Measurements from ENCODE around the gene TRIM7. TPM values are rescaled to one million over a fixed set of nuclear protein-coding genes. Genes with fewer than 3 reads are reported as not detected.

Gene TRIM7
- total and polyA plus RNA-seq, 2 donors (not counting 1 experiment from before 2014, with no cell fraction given) = 4.7 to 7.3 TPM

DNA sequence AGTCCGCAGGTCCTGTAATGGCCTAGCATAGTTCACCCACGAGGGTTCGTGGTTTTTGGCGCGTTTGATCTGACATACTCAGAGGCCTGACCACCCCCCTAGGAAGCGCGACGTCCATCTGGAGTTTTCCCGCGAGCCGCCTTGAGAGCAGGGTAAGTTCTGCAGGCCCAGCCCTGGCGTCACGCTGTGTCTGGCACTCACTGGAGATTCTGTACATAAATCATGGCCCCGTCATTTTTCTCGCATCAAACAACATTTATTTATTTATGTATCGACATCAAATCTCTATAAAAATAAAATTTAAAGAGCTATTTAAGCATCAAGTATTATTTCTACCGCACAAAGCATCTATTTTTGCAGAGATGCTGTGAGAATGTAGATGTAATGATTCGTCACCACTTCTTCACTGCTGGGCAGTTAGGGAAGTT lies 17.6 kb upstream of the TRIM7 start:
- Histone ChIP-seq H3K79me2 (ENCODE audit: control insufficient read depth, insufficient read depth, low read length) (peaks cover 20% of the 10 kb centered on the region), H3K27ac (ENCODE audit: insufficient read depth, low read length) (peak overlapping the region; percentile 86), H2AFZ (ENCODE audit: low read length) (peak overlapping the region; percentile 15), H3K4me3 (replicated peaks in 1 of 4; ENCODE audit: control extremely low read depth in 1 of 4, insufficient read depth in 1 of 4, low read depth in 3 of 4, low read length in 4 of 4) (peak overlapping the region; percentile 75 to 88 (median 85)), H3K36me3 (ENCODE audit: control insufficient read depth, insufficient read depth, low read length) (no peaks in the 10 kb centered on the region), H4K20me1 (ENCODE audit: control insufficient read depth, extremely low read depth, insufficient read depth, low read length) (no peaks in the 10 kb centered on the region), H3K9me3 (ENCODE audit: control insufficient read depth, insufficient read depth, low read depth, low read length) (no peaks in the 10 kb centered on the region), H3K9ac (ENCODE audit: insufficient read depth, low read length) (peak overlapping the region; percentile 60), H3K27me3 (ENCODE audit: control insufficient read depth, insufficient read depth, low read length) (no peaks in the 10 kb centered on the region), H3K4me1 (ENCODE audit: control insufficient read depth, extremely low read depth, insufficient read depth, low read length) (peaks cover 8% of the 10 kb centered on the region), H3K4me2 (ENCODE audit: extremely low read depth, insufficient read depth, low read length) (peak overlapping the region; percentile 74)
- DNase-seq (ENCODE audit: low read depth in 2 of 2) = peak in 1 of 2 donors; percentile 73
- TF ChIP-seq EZH2 (IDR thresholded peaks at IDR 0.05; ENCODE audit: low read length, missing control alignments) = no peak
- TF ChIP-seq, protein P1, sequence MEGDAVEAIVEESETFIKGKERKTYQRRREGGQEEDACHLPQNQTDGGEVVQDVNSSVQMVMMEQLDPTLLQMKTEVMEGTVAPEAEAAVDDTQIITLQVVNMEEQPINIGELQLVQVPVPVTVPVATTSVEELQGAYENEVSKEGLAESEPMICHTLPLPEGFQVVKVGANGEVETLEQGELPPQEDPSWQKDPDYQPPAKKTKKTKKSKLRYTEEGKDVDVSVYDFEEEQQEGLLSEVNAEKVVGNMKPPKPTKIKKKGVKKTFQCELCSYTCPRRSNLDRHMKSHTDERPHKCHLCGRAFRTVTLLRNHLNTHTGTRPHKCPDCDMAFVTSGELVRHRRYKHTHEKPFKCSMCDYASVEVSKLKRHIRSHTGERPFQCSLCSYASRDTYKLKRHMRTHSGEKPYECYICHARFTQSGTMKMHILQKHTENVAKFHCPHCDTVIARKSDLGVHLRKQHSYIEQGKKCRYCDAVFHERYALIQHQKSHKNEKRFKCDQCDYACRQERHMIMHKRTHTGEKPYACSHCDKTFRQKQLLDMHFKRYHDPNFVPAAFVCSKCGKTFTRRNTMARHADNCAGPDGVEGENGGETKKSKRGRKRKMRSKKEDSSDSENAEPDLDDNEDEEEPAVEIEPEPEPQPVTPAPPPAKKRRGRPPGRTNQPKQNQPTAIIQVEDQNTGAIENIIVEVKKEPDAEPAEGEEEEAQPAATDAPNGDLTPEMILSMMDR (conservative IDR thresholded peaks at IDR 0.05 in 1 of 2, IDR thresholded peaks at IDR 0.05 in 1 of 2; ENCODE audit: low read depth in 1 of 2, low read length in 2 of 2) = no peak

DNA sequence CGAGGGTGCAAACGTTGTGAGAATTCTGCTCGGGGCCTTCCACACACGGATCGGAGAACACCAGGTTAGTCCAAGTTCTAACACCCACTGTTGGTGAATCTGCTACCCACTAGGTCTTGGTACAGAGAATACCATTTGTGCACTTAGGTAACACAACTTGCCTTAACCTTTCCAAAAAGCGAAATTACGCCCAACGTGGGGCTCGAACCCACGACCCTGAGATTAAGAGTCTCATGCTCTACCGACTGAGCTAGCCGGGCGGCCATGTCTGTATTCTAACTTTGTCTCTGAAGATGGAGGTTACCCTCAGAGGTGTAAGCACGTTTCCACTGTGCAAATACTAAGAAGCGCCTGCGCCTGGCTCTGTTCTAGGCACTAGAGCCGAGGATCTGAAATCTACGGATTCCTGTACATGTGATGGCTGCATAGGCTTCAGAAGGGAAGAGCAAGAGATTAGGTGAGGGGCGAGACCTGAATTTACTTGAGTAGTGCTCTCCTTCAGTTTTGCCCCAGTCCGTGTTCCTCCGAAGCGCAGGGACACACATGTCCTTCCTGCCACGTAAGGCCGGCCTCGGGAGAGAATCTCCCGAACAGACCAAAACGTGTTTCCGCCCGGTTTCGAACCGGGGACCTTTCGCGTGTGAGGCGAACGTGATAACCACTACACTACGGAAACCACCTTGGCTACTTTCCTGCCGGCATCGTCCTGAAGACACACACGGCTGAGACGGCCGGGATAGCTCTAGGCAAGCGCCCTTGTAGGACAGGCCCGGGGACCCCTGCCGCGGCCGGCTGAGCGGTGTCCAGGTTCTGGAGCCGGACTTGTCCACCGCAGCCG lies 17.0 kb upstream of the TRIM7 start:
- peak; percentile 93 to 98 for DNase-seq (ENCODE audit: low read depth in 2 of 2)
- Histone ChIP-seq H3K4me2 (ENCODE audit: extremely low read depth, insufficient read depth, low read length) (peak overlapping the region; percentile 74), H3K36me3 (ENCODE audit: control insufficient read depth, insufficient read depth, low read length) (no peaks in the 10 kb centered on the region), H3K4me3 (replicated peaks in 1 of 4; ENCODE audit: control extremely low read depth in 1 of 4, insufficient read depth in 1 of 4, low read depth in 3 of 4, low read length in 4 of 4) (peak overlapping the region; percentile 75 to 88 (median 85)), H3K4me1 (ENCODE audit: control insufficient read depth, extremely low read depth, insufficient read depth, low read length) (peaks cover 11% of the 10 kb centered on the region), H2AFZ (ENCODE audit: low read length) (peak overlapping the region; percentile 15), H3K9ac (ENCODE audit: insufficient read depth, low read length) (peak overlapping the region; percentile 60), H3K27ac (ENCODE audit: insufficient read depth, low read length) (peak overlapping the region; percentile 86), H4K20me1 (ENCODE audit: control insufficient read depth, extremely low read depth, insufficient read depth, low read length) (no peaks in the 10 kb centered on the region), H3K79me2 (ENCODE audit: control insufficient read depth, insufficient read depth, low read length) (peaks cover 20% of the 10 kb centered on the region), H3K27me3 (ENCODE audit: control insufficient read depth, insufficient read depth, low read length) (no peaks in the 10 kb centered on the region), H3K9me3 (ENCODE audit: control insufficient read depth, insufficient read depth, low read depth, low read length) (no peaks in the 10 kb centered on the region)
- TF ChIP-seq, protein P1 (conservative IDR thresholded peaks at IDR 0.05 in 1 of 2, IDR thresholded peaks at IDR 0.05 in 1 of 2; ENCODE audit: low read depth in 1 of 2, low read length in 2 of 2) = no peak
- no peak for TF ChIP-seq EZH2 (IDR thresholded peaks at IDR 0.05; ENCODE audit: low read length, missing control alignments)

DNA sequence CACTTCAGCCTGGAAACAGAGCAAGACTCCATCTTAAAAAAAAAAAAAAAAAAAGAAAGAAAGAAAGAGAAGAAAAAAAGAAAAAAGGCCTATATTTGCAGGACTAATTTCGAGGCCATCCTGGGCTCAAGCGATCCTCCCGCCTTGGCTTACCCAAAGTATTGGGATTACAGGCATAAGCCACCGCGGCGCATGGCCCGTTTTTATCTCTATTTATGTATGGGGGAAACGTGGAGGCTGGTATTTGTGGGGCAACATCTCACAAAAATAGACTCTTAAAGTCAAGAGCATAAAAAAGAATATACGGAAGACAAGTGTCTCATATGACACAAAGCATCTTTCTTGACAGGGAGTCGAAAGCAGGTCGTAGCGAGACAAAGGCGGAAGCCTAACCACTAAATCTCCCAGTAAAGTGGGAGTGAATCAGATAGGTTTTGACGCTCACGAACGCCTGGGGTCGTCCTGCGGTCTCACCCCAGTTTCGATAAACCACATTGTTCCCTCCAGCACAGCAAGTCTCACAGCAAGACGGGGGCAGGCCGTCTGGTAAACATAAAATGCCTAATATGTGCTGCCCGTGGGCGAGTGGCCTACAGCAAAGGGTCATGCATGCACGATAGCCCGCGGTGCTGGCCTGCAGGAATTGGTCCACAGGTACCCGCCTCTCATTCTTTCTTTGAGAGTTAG lies 16.3 kb upstream of the TRIM7 start:
- no peaks in the 10 kb centered on the region for H3K9me3 ChIP-seq (ENCODE audit: control insufficient read depth, insufficient read depth, low read depth, low read length)
- no peak overlapping the region for H3K27ac ChIP-seq (ENCODE audit: insufficient read depth, low read length)
- H3K4me2 ChIP-seq (ENCODE audit: extremely low read depth, insufficient read depth, low read length) = no peak overlapping the region
- no peaks in the 10 kb centered on the region for H3K27me3 ChIP-seq (ENCODE audit: control insufficient read depth, insufficient read depth, low read length)
- H3K9ac ChIP-seq (ENCODE audit: insufficient read depth, low read length) = no peak overlapping the region
- TF ChIP-seq, protein P1 (conservative IDR thresholded peaks at IDR 0.05 in 1 of 2, IDR thresholded peaks at IDR 0.05 in 1 of 2; ENCODE audit: low read depth in 1 of 2, low read length in 2 of 2) = no peak
- no peak for TF ChIP-seq EZH2 (IDR thresholded peaks at IDR 0.05; ENCODE audit: low read length, missing control alignments)
- H2AFZ ChIP-seq (ENCODE audit: low read length) = no peak overlapping the region
- H3K4me3 ChIP-seq (replicated peaks in 1 of 4; ENCODE audit: control extremely low read depth in 1 of 4, insufficient read depth in 1 of 4, low read depth in 3 of 4, low read length in 4 of 4) = peak overlapping the region in 1 of 4 experiments; percentile 46
- no peak for DNase-seq (ENCODE audit: low read depth in 2 of 2)
- H3K4me1 ChIP-seq (ENCODE audit: control insufficient read depth, extremely low read depth, insufficient read depth, low read length) = peaks cover 11% of the 10 kb centered on the region
- H3K36me3 ChIP-seq (ENCODE audit: control insufficient read depth, insufficient read depth, low read length) = no peaks in the 10 kb centered on the region
- H3K79me2 ChIP-seq (ENCODE audit: control insufficient read depth, insufficient read depth, low read length) = peaks cover 20% of the 10 kb centered on the region
- no peaks in the 10 kb centered on the region for H4K20me1 ChIP-seq (ENCODE audit: control insufficient read depth, extremely low read depth, insufficient read depth, low read length)

All from fibroblast of lung (primary cell).